K562 (cell line): ENCODE data around the gene LTBR. TPM values are rescaled to one million over a fixed set of nuclear protein-coding genes. Genes with fewer than 3 reads are reported as not detected.
A peak's percentile ranks its signal among the peaks of the same experiment; 100 is the strongest.

Experiments
- ATAC-seq: fragments of 200-7000 bp; cut with Tn5 transposase; 3 replicates; pipeline ENCODE4 v1.9.1; 2020; ENCODE audit warnings: moderate library complexity
- BruUV-seq: library from RNA; stranded (reverse); fragments of 400-500 nt; replicated peaks from 2 replicates; lab custom pipeline; 2021; lab: Mats Ljungman, UMichigan
- CTCF ChIA-PET: fragments of 300-600 bp; formaldehyde crosslinking; extraction: SDS; loops from one replicate; lab custom pipeline; 2021; ENCODE audit warnings: low intra/inter-chr PET ratio; lab: Yijun Ruan, JAX
- POLR2A ChIA-PET: fragments of 300-600, 350-650 bp; sonication (Branson Sonifier 250); formaldehyde crosslinking; extraction: SDS; loops from one replicate; lab custom pipeline; 2021; ENCODE audit warnings: antibody characterized with exemption, inconsistent platforms; lab: Yijun Ruan, JAX
- DNase-seq, 4 experiments: peaks; one replicate each; pipeline versions ENCODE4 v3.0.0 to v3.0.0-alpha.2; 2011 to 2018; ENCODE audit warnings: low spot score in 3 of 4, mixed read lengths in 3 of 4; ENCODE audit errors: extremely low read depth in 1 of 4
- FAIRE-seq: peaks from 2 replicates; lab custom pipeline; 2011; peaks lifted over from hg19 to GRCh38; lab: Jason Lieb, UNC
- H2AFZ ChIP-seq: 2 replicates; pipeline ENCODE4 v1.6.0; 2011; ENCODE audit warnings: low read depth, low read length, control low read depth, inconsistent platforms
- H3K27ac ChIP-seq: fragments of 200-600 bp; 3 replicates; pipeline ENCODE4 v1.8.0; 2011; ENCODE audit warnings: low read depth, mild to moderate bottlenecking, control low read depth, inconsistent platforms, low read length, moderate library complexity, mixed read lengths; ENCODE audit errors: extremely low read depth
- H3K27me3 ChIP-seq, 2 experiments: fragments of 300-600 bp in 1 of 2; 2 replicates in 1 of 2; 3 replicates in 1 of 2; pipeline versions ENCODE4 v1.6.0 to v1.8.0; 2011; ENCODE audit warnings: inconsistent platforms in 2 of 2, low read length in 2 of 2, mild to moderate bottlenecking in 1 of 2, mixed read lengths in 1 of 2, moderate library complexity in 1 of 2; ENCODE audit not compliant: control insufficient read depth in 2 of 2, insufficient read depth in 2 of 2
- H3K36me3 ChIP-seq: fragments of 300-600 bp; 3 replicates; pipeline ENCODE4 v1.8.0; 2011; ENCODE audit warnings: mild to moderate bottlenecking, low read length, inconsistent platforms; ENCODE audit not compliant: control insufficient read depth, insufficient read depth
- H3K4me1 ChIP-seq, 2 experiments: fragments of 200-600 bp in 1 of 2; replicated peaks in 1 of 2; 2 replicates in 1 of 2; 3 replicates in 1 of 2; pipeline versions ENCODE4 v1.5.1 to v1.8.0; 2011; ENCODE audit warnings: inconsistent platforms in 2 of 2, low read length in 2 of 2, mild to moderate bottlenecking in 1 of 2, mixed read lengths in 1 of 2, moderate library complexity in 1 of 2; ENCODE audit not compliant: control insufficient read depth in 2 of 2, insufficient read depth in 2 of 2
- H3K4me2 ChIP-seq: 2 replicates; pipeline ENCODE4 v1.6.1; 2011; ENCODE audit warnings: low read length, control low read depth, inconsistent platforms, mixed read lengths; ENCODE audit not compliant: insufficient read depth
- H3K4me3 ChIP-seq: fragments of 200-600 bp; sonication (generic), shearing (Covaris generic); 2 replicates; pipeline ENCODE4 v1.5.1; 2016; ENCODE audit warnings: control low read depth, inconsistent platforms
- H3K79me2 ChIP-seq: fragments of 200-600 bp; 3 replicates; pipeline ENCODE4 v1.8.0; 2011; ENCODE audit warnings: low read length, inconsistent platforms; ENCODE audit not compliant: control insufficient read depth, insufficient read depth
- H3K9ac ChIP-seq, 2 experiments: 2 replicates each; pipeline versions ENCODE4 v1.6.0 to v1.6.1; 2011; ENCODE audit warnings: low read depth in 2 of 2, low read length in 2 of 2, control low read depth in 1 of 2, inconsistent platforms in 1 of 2, mild to moderate bottlenecking in 1 of 2, mixed read lengths in 1 of 2; ENCODE audit not compliant: insufficient read depth in 1 of 2
- H3K9me1 ChIP-seq: one replicate; pipeline ENCODE4 v1.6.0; 2011; ENCODE audit warnings: inconsistent platforms, mild to moderate bottlenecking, low read length, moderate library complexity; ENCODE audit not compliant: control insufficient read depth, insufficient read depth
- H3K9me3 ChIP-seq: replicated peaks from 2 replicates; pipeline ENCODE4 v1.5.1; 2011; ENCODE audit warnings: low read depth, low read length, inconsistent platforms; ENCODE audit not compliant: control insufficient read depth, insufficient read depth
- H4K20me1 ChIP-seq: replicated peaks from 2 replicates; pipeline ENCODE4 v1.6.1; 2011; ENCODE audit warnings: low read length, inconsistent platforms, mixed read lengths; ENCODE audit not compliant: control insufficient read depth, insufficient read depth
- E2F3 ChIP-seq: fragments of 250-450 bp; sonication (Bioruptor Pico); IDR thresholded peaks from 2 replicates; pipeline ENCODE4 v1.4.0; 2020; ENCODE audit warnings: mild to moderate bottlenecking
- EHMT2 ChIP-seq: fragments of 450-650 bp; IDR thresholded peaks from 2 replicates; pipeline ENCODE4 v1.6.1; 2018; ENCODE audit warnings: antibody characterized with exemption
- ETV1 ChIP-seq: fragments of 450-650 bp; conservative IDR thresholded peaks from 2 replicates; pipeline ENCODE4 v1.6.1; 2016; ENCODE audit warnings: missing genetic modification characterization, control low read depth, low read depth, missing compliant biosample characterization
- HIVEP1 ChIP-seq: fragments of 250-450 bp; sonication (Bioruptor Pico); IDR thresholded peaks from 2 replicates; pipeline ENCODE4 v1.4.0; 2020; ENCODE audit warnings: mild to moderate bottlenecking
- JUN ChIP-seq, 2 experiments: sonication (generic) in 1 of 2; formaldehyde crosslinking in 1 of 2; IDR thresholded peaks; 2 replicates each; pipeline versions ENCODE4 v1.6.1 to v1.8.0; 2012 to 2022; ENCODE audit warnings: borderline replicate concordance in 2 of 2, mild to moderate bottlenecking in 2 of 2, improper control_type of control experiment in 1 of 2, low read depth in 1 of 2, low read length in 1 of 2, missing genetic modification reagents in 1 of 2
- RBBP5 ChIP-seq: fragments of 200-600 bp; sonication (generic); IDR thresholded peaks from 2 replicates; pipeline ENCODE4 v1.6.1; 2012; ENCODE audit warnings: borderline replicate concordance, mild to moderate bottlenecking, low read length, control low read depth, inconsistent platforms; ENCODE audit not compliant: insufficient read depth, poor library complexity, severe bottlenecking
- SOX6 ChIP-seq: fragments of 450-650 bp; IDR thresholded peaks from 2 replicates; pipeline ENCODE4 v1.6.1; 2014; ENCODE audit warnings: mild to moderate bottlenecking
- UBTF ChIP-seq, 2 experiments: IDR thresholded peaks; 2 replicates each; pipeline ENCODE4 v1.6.1; 2012; ENCODE audit warnings: improper control_type of control experiment in 2 of 2, low read depth in 2 of 2, low read length in 2 of 2, borderline replicate concordance in 1 of 2
- YBX1 ChIP-seq: fragments of 450-650 bp; IDR thresholded peaks from 2 replicates; pipeline ENCODE4 v1.7.1; 2016; ENCODE audit warnings: mild to moderate bottlenecking
- YY1 ChIP-seq, 3 experiments: IDR thresholded peaks; 2 replicates each; pipeline ENCODE4 v1.6.1; 2011; ENCODE audit warnings: low read length in 2 of 3, mild to moderate bottlenecking in 2 of 3, moderate library complexity in 2 of 3, borderline replicate concordance in 1 of 3, control low read depth in 1 of 3, low read depth in 1 of 3; ENCODE audit not compliant: insufficient read depth in 3 of 3, insufficient replicate concordance in 2 of 3, control insufficient read depth in 1 of 3, insufficient read length in 1 of 3; ENCODE audit errors: extremely low read depth in 1 of 3
- ZKSCAN3 ChIP-seq: fragments of 250-450 bp; sonication (Bioruptor Pico); IDR thresholded peaks from 2 replicates; pipeline ENCODE4 v1.4.0; 2020
- ZNF445 ChIP-seq: fragments of 250-450 bp; sonication (Bioruptor Pico); IDR thresholded peaks from 2 replicates; pipeline ENCODE4 v1.4.0; 2020; ENCODE audit warnings: low read depth, mild to moderate bottlenecking, moderate library complexity
- WGBS: fragments of 100-300 bp; shearing (Covaris generic); methylation state at CpG from one replicate; pipeline ENCODE4 v1.1.6; 2016; ENCODE audit warnings: low coverage, mixed read lengths; ENCODE audit not compliant: insufficient coverage; ENCODE audit errors: missing lambda C conversion rate; 5-methylcytosine and 5-hydroxymethylcytosine counted together
- in situ Hi-C: fragments of 300-500 bp; cut with MboI; formaldehyde crosslinking; loops from 4 replicates; pipeline ENCODE4 v1.15.0; 2018; ENCODE audit warnings: inconsistent platforms, mixed read lengths
- intact Hi-C: fragments of 100-400 bp; cut with micrococcal nuclease; formaldehyde crosslinking; loops from 2 replicates; pipeline ENCODE4 v1.14.2; 2022
- polyA plus RNA-seq, 8 experiments: library from polyadenylated mRNA; depleted of rRNA in 4 of 8; stranded (reverse) in 5 of 8; unstranded in 3 of 8; fragments of >200 nt; fragmentation: Nextera tagmentation in 2 of 8; fragmentation: Illumina TruSeq in 1 of 8; extraction: Ambion mirVana in 2 of 8; extraction: Trizol in 1 of 8; gene quantifications; 2 replicates each; pipeline versions ENCODE4 v1.2.1 to v1.2.3, GENCODE V29; 2011 to 2014; ENCODE audit warnings: inconsistent platforms in 1 of 8, missing spikeins in 1 of 8
- total RNA-seq, 7 experiments: library from RNA; depleted of rRNA in 6 of 7; stranded (reverse); fragments of >200 nt in 6 of 7; fragmentation: Illumina TruSeq in 2 of 7; extraction: Trizol in 2 of 7; gene quantifications; 2 replicates each; pipeline versions ENCODE4 v1.2.1 to v1.2.3, GENCODE V29; 2011 to 2021; ENCODE audit warnings: low replicate concordance in 1 of 7
- TF ChIP-seq, protein P1 (sequence below): fragments of 250-450 bp; sonication (Bioruptor Pico); IDR thresholded peaks from 2 replicates; pipeline ENCODE4 v1.5.0; 2021
- TF ChIP-seq, protein P2 (sequence below): fragments of 250-450 bp; sonication (Bioruptor Pico); IDR thresholded peaks from 2 replicates; pipeline ENCODE4 v1.8.0; 2022; ENCODE audit warnings: moderate library complexity, mild to moderate bottlenecking, inconsistent platforms
- TF ChIP-seq, protein P3 (sequence below): fragments of 450-650 bp; formaldehyde crosslinking; IDR thresholded peaks from 2 replicates; pipeline ENCODE4 v1.4.0; 2022; ENCODE audit warnings: mild to moderate bottlenecking, moderate library complexity

The LTBR gene
- total and polyA plus RNA-seq, 9 of the 15 experiments (the other 6 are each of a cell fraction or from before 2014, with no cell fraction given) = 0.96 to 69.0 (median 35.3) TPM

GRCh38 chr12:6338955-6339354 is 45.0 kb upstream of the LTBR start:
- Histone ChIP-seq H3K4me1 (peaks cover 55 to 70% of the 10 kb centered on the region in 2 experiments), H3K79me2 (peaks cover 71% of the 10 kb centered on the region), H3K4me2 (peak overlapping the region; percentile 88), H3K27ac (peak overlapping the region; percentile 26; the same call in 1 of the 3 replicates), H3K9ac (peak overlapping the region in 1 of 2 experiments; percentile 34; a peak in 2 of 4 replicates), H3K4me3 (peak overlapping the region; percentile 81; the same call in 1 of the 2 replicates), H3K9me1 (no peaks in the 10 kb centered on the region), H4K20me1 (no peaks in the 10 kb centered on the region), H2AFZ (no peak overlapping the region), H3K9me3 (no peaks in the 10 kb centered on the region), H3K27me3 (no peaks in the 10 kb centered on the region), H3K36me3 (peaks cover 22% of the 10 kb centered on the region; the same call in 2 of the 3 replicates)
- DNase-seq (no peak), FAIRE-seq (no peak), ATAC-seq (no peak)
- ChIA-PET CTCF (no interaction called here), POLR2A (interaction anchor here (0.6 to 4.7 kb wide), 3 partner anchors 10 to 704 kb away, joined by 3 to 38 read pairs (median 7); no protein-coding TSS in a partner anchor)
- intact Hi-C loops (loop anchor here (5.0 kb wide), 1 partner anchor 133 kb away; the partner anchor contains the start of gene VAMP1), in situ Hi-C loops (loop anchor here (5.0 kb wide), 1 partner anchor 33 kb away; no protein-coding TSS in a partner anchor)
- 71% methylated on average over 3 of the region's 3 CpGs for WGBS
- BruUV-seq = no TSS peak
- TF ChIP-seq SOX6 (no peak), EHMT2 (no peak), JUN (IDR thresholded peaks at IDR 0.05; ENCODE audit: borderline replicate concordance, low read depth, low read length) (no peak), JUN (CRISPR knock-in tag; IDR thresholded peaks at IDR 0.05; ENCODE audit: borderline replicate concordance) (no peak), YY1 (IDR thresholded peaks at IDR 0.05; ENCODE audit: borderline replicate concordance in 1 of 3, control insufficient read depth in 1 of 3, extremely low read depth in 1 of 3, insufficient read depth in 3 of 3, insufficient read length in 1 of 3, insufficient replicate concordance in 2 of 3, low read depth in 1 of 3, low read length in 2 of 3) (no peak), ETV1 (tag) (no peak), E2F3 (no peak), ZNF445 (CRISPR knock-in tag) (no peak), ZKSCAN3 (CRISPR knock-in tag) (no peak), HIVEP1 (CRISPR knock-in tag) (no peak), YBX1 (no peak), RBBP5 (no peak), UBTF (IDR thresholded peaks at IDR 0.05; ENCODE audit: borderline replicate concordance in 1 of 2, low read depth in 2 of 2, low read length in 2 of 2) (no peak)
- TF ChIP-seq, protein P1, sequence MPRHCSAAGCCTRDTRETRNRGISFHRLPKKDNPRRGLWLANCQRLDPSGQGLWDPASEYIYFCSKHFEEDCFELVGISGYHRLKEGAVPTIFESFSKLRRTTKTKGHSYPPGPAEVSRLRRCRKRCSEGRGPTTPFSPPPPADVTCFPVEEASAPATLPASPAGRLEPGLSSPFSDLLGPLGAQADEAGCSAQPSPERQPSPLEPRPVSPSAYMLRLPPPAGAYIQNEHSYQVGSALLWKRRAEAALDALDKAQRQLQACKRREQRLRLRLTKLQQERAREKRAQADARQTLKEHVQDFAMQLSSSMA (CRISPR knock-in tag) = no peak
- TF ChIP-seq, protein P2, sequence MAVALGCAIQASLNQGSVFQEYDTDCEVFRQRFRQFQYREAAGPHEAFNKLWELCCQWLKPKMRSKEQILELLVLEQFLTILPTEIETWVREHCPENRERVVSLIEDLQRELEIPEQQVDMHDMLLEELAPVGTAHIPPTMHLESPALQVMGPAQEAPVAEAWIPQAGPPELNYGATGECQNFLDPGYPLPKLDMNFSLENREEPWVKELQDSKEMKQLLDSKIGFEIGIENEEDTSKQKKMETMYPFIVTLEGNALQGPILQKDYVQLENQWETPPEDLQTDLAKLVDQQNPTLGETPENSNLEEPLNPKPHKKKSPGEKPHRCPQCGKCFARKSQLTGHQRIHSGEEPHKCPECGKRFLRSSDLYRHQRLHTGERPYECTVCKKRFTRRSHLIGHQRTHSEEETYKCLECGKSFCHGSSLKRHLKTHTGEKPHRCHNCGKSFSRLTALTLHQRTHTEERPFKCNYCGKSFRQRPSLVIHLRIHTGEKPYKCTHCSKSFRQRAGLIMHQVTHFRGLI (CRISPR knock-in tag) = no peak
- TF ChIP-seq, protein P3, sequence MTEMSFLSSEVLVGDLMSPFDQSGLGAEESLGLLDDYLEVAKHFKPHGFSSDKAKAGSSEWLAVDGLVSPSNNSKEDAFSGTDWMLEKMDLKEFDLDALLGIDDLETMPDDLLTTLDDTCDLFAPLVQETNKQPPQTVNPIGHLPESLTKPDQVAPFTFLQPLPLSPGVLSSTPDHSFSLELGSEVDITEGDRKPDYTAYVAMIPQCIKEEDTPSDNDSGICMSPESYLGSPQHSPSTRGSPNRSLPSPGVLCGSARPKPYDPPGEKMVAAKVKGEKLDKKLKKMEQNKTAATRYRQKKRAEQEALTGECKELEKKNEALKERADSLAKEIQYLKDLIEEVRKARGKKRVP = no peak
